Stimulated activated CD8-positive, alpha-beta memory T cell treated with anti-CD3 and anti-CD28 coated beads, Interleukin-7, amount 100 ng/mL, for 24 hours (primary cell): ENCODE measurements around the gene DIAPH3.

ENCODE experiments used
- DNase-seq: peaks from one replicate; pipeline ENCODE4 v3.0.0-alpha.2; 2020; ENCODE audit warnings: low read depth

DIAPH3 gene

DNA sequence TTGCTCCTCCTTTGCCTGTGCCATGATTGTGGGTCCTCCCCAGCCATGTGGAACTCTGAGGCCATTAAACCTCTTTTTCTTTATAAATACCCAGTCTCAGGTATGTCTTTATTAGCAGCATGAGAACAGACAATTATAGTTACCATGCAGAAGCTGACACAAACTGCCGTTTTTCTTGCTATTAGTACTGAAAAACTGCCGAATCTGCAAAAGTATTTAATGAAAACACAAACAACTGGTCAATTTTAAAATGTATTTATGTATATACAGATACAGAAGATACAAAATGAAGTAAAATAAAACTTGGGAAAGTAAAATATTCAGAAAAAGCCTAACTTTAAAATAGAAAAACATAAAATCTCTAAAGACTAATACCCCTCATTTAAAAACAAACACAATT lies 206.3 kb downstream of the DIAPH3 start:
- DNase-seq, result no peak

GRCh38 chr13:59954601-59955000 lies 209.1 kb downstream of the DIAPH3 start:
- DNase-seq, result no peak

DNA sequence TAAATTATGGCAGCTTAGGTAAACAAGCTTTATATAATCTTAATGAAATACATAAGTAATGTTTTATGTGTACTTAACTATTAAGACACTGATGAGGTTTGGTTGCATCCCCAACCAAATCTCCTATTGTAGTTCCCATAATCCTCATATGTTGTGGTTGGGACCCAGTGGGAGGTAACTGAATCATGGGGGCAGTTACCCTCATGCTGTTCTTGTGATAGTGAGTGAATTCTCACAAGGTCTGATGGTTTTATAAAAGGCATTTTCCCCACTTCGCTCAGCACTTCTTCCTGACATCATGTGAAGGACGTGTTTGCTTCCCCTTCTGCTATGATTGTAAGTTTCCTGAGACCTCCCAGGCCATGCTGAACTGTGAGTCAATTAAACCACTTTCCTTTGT lies 212.7 kb downstream of the DIAPH3 start:
- no peak for DNase-seq

DNA sequence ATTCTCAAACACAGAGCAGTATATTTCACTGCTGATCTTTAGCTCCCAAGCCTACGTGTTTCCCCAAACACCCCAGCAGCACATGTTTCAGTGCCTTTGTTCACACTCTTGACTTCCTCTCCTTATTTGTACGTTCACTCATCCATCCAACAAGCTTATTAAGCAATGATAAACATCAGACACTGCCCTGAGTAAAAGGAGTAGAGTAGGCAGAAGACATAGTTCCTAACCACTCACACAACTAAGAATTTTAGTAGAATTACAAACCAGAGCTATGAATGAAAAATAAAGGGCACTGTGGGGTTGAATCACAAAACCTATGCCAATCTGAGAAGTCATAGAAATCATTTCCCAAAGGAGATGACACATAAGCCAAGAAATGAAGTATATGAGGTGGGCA lies 213.5 kb downstream of the DIAPH3 start:
- no peak for DNase-seq

DNA sequence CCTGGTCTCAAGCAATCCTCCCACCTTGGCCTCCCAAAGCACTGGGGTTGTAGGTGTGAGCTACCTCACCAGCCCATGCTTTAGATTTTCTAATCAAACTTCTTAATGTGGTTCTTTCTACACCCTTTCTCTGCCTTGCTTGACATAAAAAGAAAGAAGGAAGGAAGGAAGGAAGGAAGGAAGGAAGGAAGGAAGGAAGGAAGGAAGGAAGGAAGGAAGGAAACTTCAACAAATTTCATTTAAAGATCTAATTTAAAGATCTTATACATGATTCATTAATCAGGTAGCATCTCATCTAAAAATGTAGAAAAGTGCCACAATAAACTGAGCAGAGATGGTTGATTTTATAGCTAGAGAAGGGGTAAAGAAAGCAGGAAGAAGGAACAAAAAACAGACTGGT lies 215.0 kb downstream of the DIAPH3 start:
- no peak for DNase-seq

DNA sequence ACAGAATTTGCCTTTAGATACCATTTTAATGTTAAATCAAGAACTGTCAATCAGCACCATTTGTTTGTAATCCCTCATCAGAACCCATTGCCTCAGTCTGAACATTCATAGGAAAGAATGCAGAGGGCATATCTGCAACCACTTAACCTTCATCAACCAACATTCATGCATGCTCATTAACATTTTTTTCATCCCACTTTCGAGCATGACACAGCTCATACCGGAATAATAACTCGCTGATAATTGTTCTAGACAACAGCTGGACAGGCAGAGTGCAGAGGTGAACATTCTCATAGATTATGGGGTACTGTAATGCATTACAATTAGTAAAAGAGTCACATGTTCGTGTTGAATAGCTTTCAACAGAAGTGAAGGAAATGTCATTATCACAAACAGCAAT lies 216.8 kb downstream of the DIAPH3 start:
- no peak for DNase-seq

DNA sequence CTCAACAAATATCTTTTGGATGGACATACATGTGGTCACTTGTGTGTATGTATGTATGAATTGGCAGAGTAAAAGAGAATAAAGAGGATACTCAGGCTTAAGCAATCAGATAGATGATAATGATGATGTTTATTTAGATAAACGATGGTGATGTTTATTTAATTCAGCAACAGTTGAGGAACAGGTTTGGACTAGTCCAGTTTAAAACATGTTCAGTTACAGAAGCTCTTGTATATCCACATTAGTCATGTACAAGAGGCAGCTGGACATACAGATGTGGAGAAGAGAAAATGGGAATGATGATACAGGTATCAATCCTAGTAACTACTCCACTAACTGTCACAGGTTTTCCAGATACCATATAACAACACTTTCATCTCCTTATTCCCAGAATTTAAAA lies 232.1 kb downstream of the DIAPH3 start:
- DNase-seq, result no peak

GRCh38 chr13:59924256-59924655 lies 239.5 kb downstream of the DIAPH3 start:
- no peak for DNase-seq

- DNase-seq, result no peak
These were observed 248.5 kb downstream of the DIAPH3 start for GRCh38 chr13:59915252-59915651.

- DNase-seq, result no peak
These were observed 249.2 kb downstream of the DIAPH3 start for GRCh38 chr13:59914556-59914955.

GRCh38 chr13:59906413-59907049 lies 257.2 kb downstream of the DIAPH3 start:
- no peak for DNase-seq

- no peak for DNase-seq
These were observed 262.5 kb downstream of the DIAPH3 start for GRCh38 chr13:59901191-59901590.

DNA sequence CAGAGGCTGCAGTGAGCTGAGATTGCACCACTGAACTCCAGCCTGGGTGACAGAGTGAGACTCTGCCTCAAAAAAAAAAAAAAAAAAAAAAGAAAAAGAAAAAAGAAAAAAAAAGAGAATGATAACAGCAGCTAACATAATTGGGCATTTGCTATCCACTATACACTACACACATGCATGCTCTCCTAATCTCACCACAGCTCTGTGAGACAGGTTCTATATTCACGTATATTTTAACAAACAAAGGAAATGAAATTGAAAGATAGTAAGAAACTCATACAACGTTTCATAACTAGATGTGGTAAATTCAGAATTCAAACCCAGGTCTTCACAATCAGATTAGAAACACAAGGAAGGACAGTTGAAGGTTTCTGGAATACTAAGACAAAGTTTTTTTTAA lies 265.7 kb downstream of the DIAPH3 start:
- no peak for DNase-seq

DNA sequence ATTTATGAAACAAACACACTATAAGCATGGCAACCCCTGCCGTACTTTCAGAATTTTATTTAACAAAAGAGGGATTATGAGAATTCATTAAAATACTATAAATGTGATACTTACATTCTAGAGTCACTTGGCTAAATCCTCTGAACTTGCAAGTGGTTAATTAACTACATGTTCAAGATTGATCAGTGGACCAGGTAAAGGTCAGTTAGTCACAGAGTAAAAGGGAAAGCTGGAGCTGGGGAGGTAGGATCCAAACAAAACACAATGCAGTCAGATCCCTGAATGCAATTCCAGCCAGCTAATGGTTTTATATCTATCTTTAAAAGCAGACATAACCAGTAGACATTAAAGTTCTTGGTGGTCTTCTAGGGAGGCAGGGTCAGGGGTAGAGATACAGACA lies 270.5 kb downstream of the DIAPH3 start:
- DNase-seq, result no peak

DNA sequence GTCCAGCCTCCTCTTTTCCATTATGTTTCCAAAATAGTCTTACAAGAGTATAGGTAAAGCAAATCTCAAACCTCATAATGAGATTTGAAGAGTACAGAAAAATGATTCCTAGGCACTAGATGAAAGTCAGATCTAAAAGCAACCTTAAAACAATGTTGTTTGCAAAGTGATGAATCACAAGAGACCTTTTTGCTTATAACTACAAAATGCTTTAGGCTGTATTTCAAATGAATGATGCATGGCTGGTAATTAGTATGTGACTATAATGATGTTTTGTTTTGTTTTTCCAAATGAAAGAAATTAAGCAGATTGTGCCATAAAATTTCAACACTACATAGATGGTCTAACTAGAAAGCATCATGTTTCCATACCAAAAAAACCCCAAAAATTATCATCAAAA lies 272.7 kb downstream of the DIAPH3 start:
- DNase-seq, result no peak

DNA sequence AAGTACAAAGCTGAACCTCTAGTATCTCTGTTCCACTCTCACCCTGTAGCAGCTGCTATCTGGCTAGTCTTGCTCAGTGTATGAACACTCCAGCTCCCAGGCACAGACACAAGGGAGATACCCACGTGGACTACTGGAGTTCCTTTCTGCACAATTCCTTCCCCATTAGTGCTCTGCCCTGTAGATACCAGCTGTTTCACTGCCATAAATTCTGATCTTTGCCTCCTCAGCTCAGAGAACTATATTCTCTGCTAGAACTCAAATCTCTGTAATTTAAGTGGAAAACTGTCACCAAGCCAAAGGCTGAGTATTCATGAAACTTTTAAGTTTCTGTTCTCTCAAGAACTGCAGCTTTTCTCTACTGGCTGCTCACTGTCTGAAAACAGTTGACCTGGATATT lies 273.7 kb downstream of the DIAPH3 start:
- DNase-seq, result no peak

- no peak for DNase-seq
These were observed 275.3 kb downstream of the DIAPH3 start for GRCh38 chr13:59888408-59888807.

GRCh38 chr13:59885076-59885475 lies 278.7 kb downstream of the DIAPH3 start:
- DNase-seq, result no peak

DNA sequence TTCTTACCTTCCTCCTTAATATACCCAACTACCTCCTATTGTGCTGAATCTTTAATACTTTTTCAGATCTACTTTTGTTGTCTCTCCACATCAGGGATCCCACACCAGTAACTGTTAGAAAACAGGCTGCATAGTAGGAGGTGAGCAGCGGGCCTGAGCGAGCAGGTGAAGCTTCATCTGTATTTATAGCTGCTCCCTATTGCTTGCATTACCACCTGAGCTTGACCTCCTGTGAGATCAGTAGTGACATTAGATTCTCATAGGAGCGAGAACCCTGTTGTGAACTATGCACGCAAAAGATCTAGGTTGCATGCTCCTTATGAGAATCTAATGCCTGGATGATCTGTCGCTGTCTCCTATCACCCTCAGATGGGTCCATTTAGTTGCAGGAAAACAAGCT lies 279.8 kb downstream of the DIAPH3 start:
- DNase-seq, result no peak

DNA sequence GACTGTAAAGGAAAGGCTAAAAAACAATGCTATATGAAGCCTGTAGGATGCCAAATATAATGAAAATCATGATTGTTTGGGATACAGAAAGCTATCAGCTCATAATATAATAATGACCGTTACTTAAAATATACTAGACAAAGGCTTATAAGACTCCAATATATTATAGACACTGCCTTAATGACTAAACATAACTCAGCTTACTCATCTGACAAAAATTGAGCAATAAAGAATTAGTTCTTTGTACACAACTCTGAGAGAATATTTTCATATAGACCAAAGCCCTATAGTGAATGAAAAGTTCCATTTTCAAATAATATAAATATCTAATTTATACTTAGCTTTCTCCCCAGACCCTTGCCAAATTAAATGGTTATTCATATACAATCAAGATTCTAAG lies 283.3 kb downstream of the DIAPH3 start:
- DNase-seq, result no peak

- no peak for DNase-seq
These were observed 284.4 kb downstream of the DIAPH3 start for GRCh38 chr13:59879281-59879680.

DNA sequence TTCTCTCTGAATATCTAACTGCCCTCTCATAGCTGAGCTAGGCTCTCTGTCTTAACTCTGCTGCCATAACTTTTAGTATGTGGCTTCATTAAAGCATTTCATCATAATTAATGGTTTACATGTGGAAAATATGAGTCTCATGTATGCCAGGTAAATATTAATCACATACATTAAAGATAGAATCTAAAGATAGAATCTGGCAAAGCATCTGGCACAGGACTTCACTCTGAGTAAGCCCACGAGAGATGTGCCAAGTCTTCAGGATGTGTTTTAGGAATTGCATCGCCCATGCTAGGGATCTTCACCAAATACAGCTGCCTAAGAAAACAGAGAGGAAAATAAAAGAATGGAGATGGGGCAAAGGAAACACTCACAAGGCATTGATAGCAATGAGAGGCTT lies 285.8 kb downstream of the DIAPH3 start:
- DNase-seq, result no peak

- no peak for DNase-seq
These were observed 288.8 kb downstream of the DIAPH3 start for GRCh38 chr13:59874973-59875372.

GRCh38 chr13:59873856-59874255 lies 289.9 kb downstream of the DIAPH3 start:
- no peak for DNase-seq

DNA sequence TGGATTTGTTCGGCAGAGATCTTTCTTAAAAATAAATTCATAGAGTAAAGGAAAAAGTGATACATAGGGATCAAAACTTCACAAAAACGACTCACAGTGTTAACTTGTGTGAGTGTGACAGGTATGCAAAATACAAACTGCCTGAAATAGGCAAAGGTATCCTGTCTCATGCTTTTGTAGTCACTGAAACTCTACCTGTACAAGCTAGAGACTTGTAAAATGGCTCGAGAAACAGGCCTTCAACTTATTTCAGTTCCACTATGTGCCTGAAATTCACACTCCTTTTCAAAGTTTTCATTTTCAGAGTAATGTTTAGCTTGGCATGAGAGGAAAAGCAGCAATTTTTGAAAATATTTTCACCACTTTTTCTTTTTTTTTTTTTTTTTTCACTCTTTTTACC lies 290.4 kb downstream of the DIAPH3 start:
- DNase-seq, result no peak
